ENCODE data around the gene PIGR. TPM values are rescaled to one million over a fixed set of nuclear protein-coding genes. Genes with fewer than 3 reads are reported as not detected.

PIGR gene
- polyA plus RNA-seq, 3 donors: 0.94 to 2.4 (median 1.2) TPM

- no peak for DNase-seq (ENCODE audit: low read depth in 3 of 3, low spot score in 2 of 3)
Observed at GRCh38 chr1:206962272-206962671, 16.0 kb upstream of the PIGR start.

GRCh38 chr1:206961668-206962067 lies 15.4 kb upstream of the PIGR start:
- no peak for DNase-seq (ENCODE audit: low read depth in 3 of 3, low spot score in 2 of 3)

- DNase-seq (ENCODE audit: low read depth in 3 of 3, low spot score in 2 of 3): no peak
Observed at GRCh38 chr1:206960676-206961386, 14.6 kb upstream of the PIGR start.

- no peak for DNase-seq (ENCODE audit: low read depth in 3 of 3, low spot score in 2 of 3)
Observed at GRCh38 chr1:206958144-206958543, 11.9 kb upstream of the PIGR start.

GRCh38 chr1:206957639-206958038 lies 11.4 kb upstream of the PIGR start:
- DNase-seq (ENCODE audit: low read depth in 3 of 3, low spot score in 2 of 3): no peak

GRCh38 chr1:206955476-206956451 lies 9.5 kb upstream of the PIGR start:
- DNase-seq (ENCODE audit: low read depth in 3 of 3, low spot score in 2 of 3): no peak

GRCh38 chr1:206954459-206955342 lies 8.4 kb upstream of the PIGR start:
- DNase-seq (ENCODE audit: low read depth in 3 of 3, low spot score in 2 of 3): no peak

DNA sequence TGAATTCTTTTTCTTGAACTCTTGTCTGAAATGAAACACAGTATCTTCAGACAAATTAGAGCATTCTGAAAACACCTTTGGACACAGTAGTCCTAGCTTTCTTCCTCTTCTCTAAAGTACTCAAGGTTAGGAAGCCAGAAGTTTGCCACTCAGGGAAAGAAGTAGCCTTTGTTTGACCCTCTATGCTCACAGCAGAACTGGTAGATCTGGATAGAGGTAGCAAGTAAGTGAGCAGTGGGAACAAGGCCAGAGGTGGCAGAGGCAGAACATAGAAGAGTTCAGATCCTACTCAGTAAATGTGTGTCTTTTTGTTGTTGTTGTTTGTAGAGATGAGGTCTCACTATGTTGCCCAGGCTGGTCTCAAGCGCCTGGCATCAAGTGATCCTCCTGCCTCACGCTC lies 7.4 kb upstream of the PIGR start:
- DNase-seq (ENCODE audit: low read depth in 3 of 3, low spot score in 2 of 3): no peak

DNA sequence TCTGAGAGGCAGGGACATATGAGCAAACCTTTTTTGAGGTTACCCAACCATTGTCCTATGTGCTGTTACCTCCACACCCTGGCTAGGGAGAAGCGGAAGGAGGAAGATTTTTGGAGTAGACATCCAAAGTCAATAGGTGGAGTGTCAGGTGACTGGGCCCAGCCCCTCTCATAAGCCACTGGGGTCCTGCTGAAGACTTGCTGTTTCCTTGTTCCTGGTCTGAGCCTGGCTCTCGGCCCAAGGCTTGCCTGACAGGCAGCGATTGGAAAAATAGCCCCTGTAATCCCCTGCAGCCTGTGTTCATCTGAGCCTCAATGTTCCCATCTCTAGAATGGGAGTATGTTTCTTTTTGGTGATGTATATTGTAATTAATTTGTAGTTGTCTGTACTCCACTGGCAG lies 6.9 kb upstream of the PIGR start:
- DNase-seq (ENCODE audit: low read depth in 3 of 3, low spot score in 2 of 3): no peak

DNA sequence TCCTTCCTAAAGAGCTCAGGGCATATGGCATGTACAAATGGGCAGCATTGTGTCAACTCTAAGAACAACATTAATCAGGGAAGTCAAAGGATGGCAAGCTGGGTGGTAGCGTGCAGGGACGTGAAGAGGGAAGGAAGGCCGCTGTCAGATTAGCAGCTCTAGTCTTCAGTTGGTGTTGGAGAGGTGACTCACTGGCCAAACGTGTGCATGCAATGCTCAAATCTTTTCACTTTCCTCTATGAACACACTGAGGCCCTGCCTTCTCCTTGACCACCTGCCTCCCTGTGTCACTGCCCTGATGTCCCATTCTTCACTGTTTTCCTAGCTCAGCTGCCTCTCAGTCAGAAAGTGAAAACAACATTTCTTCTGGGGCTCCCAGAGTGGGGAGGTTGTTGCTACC lies 5.9 kb upstream of the PIGR start:
- DNase-seq (ENCODE audit: low read depth in 3 of 3, low spot score in 2 of 3): no peak

GRCh38 chr1:206951318-206952100 lies 5.2 kb upstream of the PIGR start:
- no peak for DNase-seq (ENCODE audit: low read depth in 3 of 3, low spot score in 2 of 3)

GRCh38 chr1:206949641-206950040 lies 3.4 kb upstream of the PIGR start:
- DNase-seq (ENCODE audit: low read depth in 3 of 3, low spot score in 2 of 3): no peak

- no peak for DNase-seq (ENCODE audit: low read depth in 3 of 3, low spot score in 2 of 3)
Observed at GRCh38 chr1:206949208-206949607, 2.9 kb upstream of the PIGR start.

DNA sequence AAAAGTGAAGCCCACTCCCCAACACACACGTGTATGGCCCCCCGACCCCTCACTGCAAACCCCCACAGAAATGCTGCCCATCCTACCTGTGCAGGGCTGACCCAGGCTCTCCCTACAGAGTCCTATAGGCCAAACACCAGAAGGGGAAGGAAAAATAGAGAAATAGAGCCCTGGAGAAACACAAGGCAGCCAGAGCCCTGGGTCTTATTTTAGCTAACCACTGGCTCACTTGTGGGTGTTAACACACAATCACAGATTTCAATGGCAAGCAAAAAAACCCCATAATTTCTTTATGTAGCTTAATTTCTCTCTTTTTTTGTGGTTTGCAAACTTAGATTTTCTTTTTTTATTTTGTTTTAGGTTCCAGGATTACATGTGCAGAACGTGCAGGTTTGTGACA lies 989 bp upstream of the PIGR start:
- DNase-seq (ENCODE audit: low read depth in 3 of 3, low spot score in 2 of 3): no peak

DNA sequence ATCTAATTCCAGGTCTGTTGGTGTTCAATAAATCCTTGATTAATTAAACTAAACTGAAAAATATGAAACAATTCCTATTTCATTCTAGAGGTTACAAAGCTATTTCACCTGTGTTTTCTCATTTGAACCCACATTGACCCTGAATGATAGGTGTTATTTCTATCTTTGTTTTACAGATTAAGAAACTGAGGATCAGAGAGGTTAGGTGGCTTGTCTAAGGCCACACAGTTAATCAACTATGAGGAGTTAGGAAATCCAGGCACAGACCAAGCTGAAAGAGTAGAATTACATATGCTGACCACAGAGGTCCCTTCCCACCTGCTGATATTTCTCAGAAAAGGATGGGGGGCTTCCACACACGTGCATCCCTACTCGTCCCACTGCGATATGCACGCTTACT lies 487 bp downstream of the PIGR start:
- no peak for DNase-seq (ENCODE audit: low read depth in 3 of 3, low spot score in 2 of 3)

DNA sequence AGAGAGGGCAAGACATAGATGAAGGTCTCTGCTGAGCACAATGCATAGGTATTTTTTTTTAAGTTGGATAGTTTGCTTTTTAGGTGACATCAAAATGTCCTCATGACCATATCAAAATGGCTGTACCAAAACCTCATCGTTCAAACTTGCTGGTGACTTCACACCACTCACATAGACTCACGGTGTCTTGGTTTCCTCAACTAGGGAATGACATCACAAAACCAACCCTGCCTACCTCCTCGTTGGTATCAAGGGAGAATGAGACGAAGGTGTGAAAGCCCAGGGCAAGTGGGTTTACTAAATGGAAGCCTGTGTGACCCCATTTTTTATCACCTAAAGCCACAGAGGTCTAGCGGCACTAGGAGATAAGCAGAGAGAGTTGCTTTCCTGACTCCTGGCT lies 1.6 kb downstream of the PIGR start:
- DNase-seq (ENCODE audit: low read depth in 3 of 3, low spot score in 2 of 3): no peak

- no peak for DNase-seq (ENCODE audit: low read depth in 3 of 3, low spot score in 2 of 3)
Observed at GRCh38 chr1:206941766-206942418, 4.4 kb downstream of the PIGR start.

GRCh38 chr1:206940588-206940936 lies 5.7 kb downstream of the PIGR start:
- DNase-seq (ENCODE audit: low read depth in 3 of 3, low spot score in 2 of 3): no peak

GRCh38 chr1:206939841-206940587 lies 6.3 kb downstream of the PIGR start:
- DNase-seq (ENCODE audit: low read depth in 3 of 3, low spot score in 2 of 3): no peak

Measured in right renal cortex interstitium (tissue), 3 donors.